Endothelial cell of umbilical vein (primary cell): Measurements from ENCODE around the gene CNTNAP2. TPM values are rescaled to one million over a fixed set of nuclear protein-coding genes. Genes with fewer than 3 reads are reported as not detected.

Experiments
- BruUV-seq: library from RNA; stranded (reverse); fragments of 400-500 nt; replicated peaks from 2 replicates; lab custom pipeline; 2021; lab: Mats Ljungman, UMichigan
- CTCF ChIA-PET: fragments of 300-600, 350-600 bp; sonication (Branson Sonifier 250); formaldehyde crosslinking; loops from one replicate; lab custom pipeline; 2021; ENCODE audit warnings: antibody characterized with exemption, inconsistent platforms; lab: Charles Lee
- POLR2A ChIA-PET: fragments of 300-600, 350-600 bp; sonication (Branson Sonifier 250); formaldehyde crosslinking; loops from one replicate; lab custom pipeline; 2021; ENCODE audit warnings: antibody characterized with exemption, inconsistent platforms; lab: Charles Lee
- DNase-seq: peaks from one replicate; pipeline ENCODE4 v3.0.0-alpha.2; 2011; ENCODE audit warnings: low read depth, low spot score
- FAIRE-seq: peaks from 2 replicates; lab custom pipeline; 2011; peaks lifted over from hg19 to GRCh38; lab: Jason Lieb, UNC
- H2AFZ ChIP-seq: 2 replicates; pipeline ENCODE4 v1.6.0; 2012; ENCODE audit warnings: low read depth, low read length, control low read depth, inconsistent platforms
- H3K27ac ChIP-seq: 2 replicates; pipeline ENCODE4 v1.5.1; 2011; ENCODE audit warnings: low read depth, mild to moderate bottlenecking, control low read depth, low read length, moderate library complexity; ENCODE audit not compliant: insufficient read depth
- H3K27me3 ChIP-seq, 2 experiments: 2 replicates each; pipeline versions ENCODE4 v1.6.0 to v1.6.1; 2011; ENCODE audit warnings: low read length in 2 of 2, mixed read lengths in 1 of 2; ENCODE audit not compliant: control insufficient read depth in 2 of 2, insufficient read depth in 2 of 2
- H3K36me3 ChIP-seq, 2 experiments: 2 replicates in 1 of 2; 3 replicates in 1 of 2; pipeline ENCODE4 v1.5.1; 2011; ENCODE audit warnings: low read length in 2 of 2, mild to moderate bottlenecking in 1 of 2, moderate library complexity in 1 of 2; ENCODE audit not compliant: control insufficient read depth in 2 of 2, insufficient read depth in 2 of 2; ENCODE audit errors: extremely low read depth in 1 of 2
- H3K4me1 ChIP-seq: 3 replicates; pipeline ENCODE4 v1.5.1; 2011; ENCODE audit warnings: mild to moderate bottlenecking, low read length; ENCODE audit not compliant: control insufficient read depth, insufficient read depth; ENCODE audit errors: extremely low read depth
- H3K4me2 ChIP-seq: 2 replicates; pipeline ENCODE4 v1.6.1; 2011; ENCODE audit warnings: low read length, control low read depth, mixed read lengths; ENCODE audit not compliant: insufficient read depth
- H3K4me3 ChIP-seq, 3 experiments: fragments of 200-600 bp in 1 of 3; sonication (generic), shearing (Covaris generic) in 1 of 3; replicated peaks in 1 of 3; 2 replicates each; pipeline ENCODE4 v1.5.1; 2011 to 2016; ENCODE audit warnings: control low read depth in 3 of 3, low read length in 3 of 3, mild to moderate bottlenecking in 2 of 3, inconsistent platforms in 1 of 3, low read depth in 1 of 3, moderate library complexity in 1 of 3; ENCODE audit not compliant: insufficient read depth in 1 of 3
- H3K79me2 ChIP-seq: 2 replicates; pipeline ENCODE4 v1.6.0; 2012; ENCODE audit warnings: low read length, inconsistent platforms; ENCODE audit not compliant: control insufficient read depth, insufficient read depth
- H3K9ac ChIP-seq: replicated peaks from 2 replicates; pipeline ENCODE3; 2011; ENCODE audit warnings: low read length, control low read depth; ENCODE audit not compliant: insufficient read depth; ENCODE audit errors: extremely low read depth
- H3K9me1 ChIP-seq: replicated peaks from 3 replicates; pipeline ENCODE4 v1.6.0; 2011; ENCODE audit warnings: mild to moderate bottlenecking, low read length; ENCODE audit not compliant: control insufficient read depth, insufficient read depth; ENCODE audit errors: extremely low read depth
- H3K9me3 ChIP-seq: replicated peaks from 2 replicates; pipeline ENCODE4 v1.5.1; 2012; ENCODE audit warnings: low read length, inconsistent platforms; ENCODE audit not compliant: control insufficient read depth, insufficient read depth
- H4K20me1 ChIP-seq: replicated peaks from 2 replicates; pipeline ENCODE3; 2011; ENCODE audit warnings: mild to moderate bottlenecking, low read length; ENCODE audit not compliant: control insufficient read depth, insufficient read depth; ENCODE audit errors: extremely low read depth
- EZH2 ChIP-seq: IDR thresholded peaks from 2 replicates; pipeline ENCODE4 v1.6.1; 2012; ENCODE audit warnings: borderline replicate concordance, low read depth, mild to moderate bottlenecking, moderate library complexity, low read length, inconsistent platforms; ENCODE audit not compliant: severe bottlenecking
- FOS ChIP-seq: IDR thresholded peaks from 2 replicates; pipeline ENCODE4 v1.6.1; 2011; ENCODE audit warnings: mild to moderate bottlenecking, low read length, moderate library complexity, borderline replicate concordance; ENCODE audit not compliant: insufficient read depth
- GATA2 ChIP-seq: IDR thresholded peaks from 2 replicates; pipeline ENCODE4 v1.7.0; 2011; ENCODE audit warnings: low read depth, mild to moderate bottlenecking, moderate library complexity, mixed read lengths, low read length; ENCODE audit not compliant: insufficient read length, insufficient read depth
- JUN ChIP-seq: IDR thresholded peaks from 2 replicates; pipeline ENCODE4 v1.6.1; 2011; ENCODE audit warnings: borderline replicate concordance, low read depth; ENCODE audit not compliant: insufficient read length, insufficient read depth
- MYC ChIP-seq: IDR thresholded peaks from one replicate; pipeline ENCODE4 v1.6.1; 2011; ENCODE audit warnings: mild to moderate bottlenecking, low read depth, low read length
- POLR2A ChIP-seq: IDR thresholded peaks from 2 replicates; pipeline ENCODE4 v1.6.1; 2012; ENCODE audit warnings: low read depth, mild to moderate bottlenecking, control low read depth, low read length
- POLR2AphosphoS5 ChIP-seq: IDR thresholded peaks from 2 replicates; pipeline ENCODE4 v1.6.1; 2012; ENCODE audit warnings: low read depth, mild to moderate bottlenecking, control low read depth, low read length, moderate library complexity; ENCODE audit not compliant: insufficient read depth
- dilution Hi-C: fragments of 300-500 bp; cut with MboI; formaldehyde crosslinking; loops from one replicate; pipeline ENCODE4 v1.15.0; 2019; ENCODE audit warnings: low sequenced_read_pairs; ENCODE audit not compliant: extremely low pct_ligation_motif_present
- intact Hi-C: fragments of 100-400 bp; cut with micrococcal nuclease; formaldehyde crosslinking; loops from one replicate; pipeline ENCODE4 v1.10.0; 2022
- polyA plus RNA-seq, 4 experiments: library from polyadenylated mRNA; depleted of rRNA in 3 of 4; stranded (reverse) in 3 of 4; unstranded in 1 of 4; fragments of >200 nt; gene quantifications; 2 replicates each; pipeline versions ENCODE4 v1.2.1 to v1.2.3, GENCODE V29; 2011 to 2012; ENCODE audit warnings: missing spikeins in 1 of 4
- total RNA-seq: library from RNA; stranded (reverse); gene quantifications from 2 replicates; pipeline ENCODE4 v1.2.3, GENCODE V29; 2021
- TF ChIP-seq, protein P1 (sequence below), 2 donors: IDR thresholded peaks; 1 replicate in 1 of 2; 2 replicates in 1 of 2; pipeline ENCODE4 v1.5.1; 2011; ENCODE audit warnings: low read length in 2 of 2, mild to moderate bottlenecking in 2 of 2, moderate library complexity in 2 of 2, control low read depth in 1 of 2, inconsistent platforms in 1 of 2, low read depth in 1 of 2; ENCODE audit not compliant: insufficient read depth in 1 of 2; ENCODE audit errors: extremely low read depth in 1 of 2
- TF ChIP-seq, protein P2 (sequence below): IDR thresholded peaks from 2 replicates; pipeline ENCODE4 v1.6.1; 2011; ENCODE audit not compliant: insufficient read depth, insufficient read length

CNTNAP2 gene
- total and polyA plus RNA-seq, 2 donors (not counting 3 experiments of a cell fraction or from before 2014, with no cell fraction given), result not detected

DNA sequence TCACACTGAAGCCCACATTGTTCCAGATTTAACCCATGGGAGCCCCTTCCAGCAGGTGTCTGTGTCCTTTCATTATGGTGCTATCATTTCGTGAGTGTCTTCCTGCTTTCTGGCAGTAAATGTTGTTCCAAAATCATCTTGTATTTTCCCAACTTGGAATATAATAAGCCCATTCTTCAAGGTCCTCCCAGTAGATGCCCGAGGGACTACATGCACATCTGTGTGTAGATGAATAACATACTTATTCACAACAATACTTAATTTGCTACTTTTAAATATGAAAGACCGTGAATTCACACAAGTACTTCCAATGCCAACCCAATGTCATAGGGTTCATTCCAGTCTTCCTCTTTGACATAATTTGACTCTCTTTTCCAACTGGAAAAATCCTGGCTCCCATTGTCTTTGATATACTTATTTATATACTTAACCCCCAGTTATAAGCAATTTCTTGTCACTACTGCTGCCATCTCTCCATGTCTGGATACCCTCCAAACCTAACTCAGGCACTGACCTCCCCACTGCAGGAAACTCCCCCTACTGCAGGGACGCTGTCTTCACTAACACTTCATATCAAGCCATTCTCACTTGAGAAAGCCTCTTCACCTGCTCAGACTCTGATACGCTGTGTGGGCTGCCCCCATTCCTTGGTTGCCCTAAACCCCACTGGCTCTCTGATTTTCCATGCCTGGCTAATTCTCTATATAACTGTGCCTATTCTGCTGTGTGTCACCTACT is 1119.2 kb downstream of the CNTNAP2 start:
- H3K79me2 ChIP-seq, result no peaks in the 10 kb centered on the region
- BruUV-seq, result no TSS peak
- FAIRE-seq (no peak), DNase-seq (no peak)
- no peak overlapping the region for H2AFZ ChIP-seq
- no peak overlapping the region for H3K9ac ChIP-seq
- H3K4me3 ChIP-seq, result no peak overlapping the region
- POLR2A ChIA-PET, result no interaction called here
- CTCF ChIA-PET, result no interaction called here
- H3K4me2 ChIP-seq, result no peak overlapping the region
- H3K36me3 ChIP-seq, result no peaks in the 10 kb centered on the region
- intact Hi-C loops, result no loop called here
- H3K27ac ChIP-seq, result no peak overlapping the region
- dilution Hi-C loops, result no loop called here
- H3K4me1 ChIP-seq, result no peaks in the 10 kb centered on the region
- TF ChIP-seq POLR2AphosphoS5 (no peak), JUN (no peak), MYC (no peak), GATA2 (no peak), EZH2 (no peak), POLR2A (no peak), FOS (no peak)
- TF ChIP-seq, protein P1, sequence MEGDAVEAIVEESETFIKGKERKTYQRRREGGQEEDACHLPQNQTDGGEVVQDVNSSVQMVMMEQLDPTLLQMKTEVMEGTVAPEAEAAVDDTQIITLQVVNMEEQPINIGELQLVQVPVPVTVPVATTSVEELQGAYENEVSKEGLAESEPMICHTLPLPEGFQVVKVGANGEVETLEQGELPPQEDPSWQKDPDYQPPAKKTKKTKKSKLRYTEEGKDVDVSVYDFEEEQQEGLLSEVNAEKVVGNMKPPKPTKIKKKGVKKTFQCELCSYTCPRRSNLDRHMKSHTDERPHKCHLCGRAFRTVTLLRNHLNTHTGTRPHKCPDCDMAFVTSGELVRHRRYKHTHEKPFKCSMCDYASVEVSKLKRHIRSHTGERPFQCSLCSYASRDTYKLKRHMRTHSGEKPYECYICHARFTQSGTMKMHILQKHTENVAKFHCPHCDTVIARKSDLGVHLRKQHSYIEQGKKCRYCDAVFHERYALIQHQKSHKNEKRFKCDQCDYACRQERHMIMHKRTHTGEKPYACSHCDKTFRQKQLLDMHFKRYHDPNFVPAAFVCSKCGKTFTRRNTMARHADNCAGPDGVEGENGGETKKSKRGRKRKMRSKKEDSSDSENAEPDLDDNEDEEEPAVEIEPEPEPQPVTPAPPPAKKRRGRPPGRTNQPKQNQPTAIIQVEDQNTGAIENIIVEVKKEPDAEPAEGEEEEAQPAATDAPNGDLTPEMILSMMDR (IDR thresholded peaks at IDR 0.05; ENCODE audit: extremely low read depth in 1 of 2, insufficient read depth in 1 of 2, low read depth in 1 of 2, low read length in 2 of 2), result no peak
- TF ChIP-seq, protein P2, sequence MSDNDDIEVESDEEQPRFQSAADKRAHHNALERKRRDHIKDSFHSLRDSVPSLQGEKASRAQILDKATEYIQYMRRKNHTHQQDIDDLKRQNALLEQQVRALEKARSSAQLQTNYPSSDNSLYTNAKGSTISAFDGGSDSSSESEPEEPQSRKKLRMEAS, result no peak
- H3K9me1 ChIP-seq, result no peaks in the 10 kb centered on the region
- H4K20me1 ChIP-seq, result no peaks in the 10 kb centered on the region
- no peaks in the 10 kb centered on the region for H3K27me3 ChIP-seq
- peaks cover 3% of the 10 kb centered on the region for H3K9me3 ChIP-seq
